IMR-90 (cell line): Measurements from ENCODE around the gene B3GALNT1. TPM values are rescaled to one million over a fixed set of nuclear protein-coding genes. Genes with fewer than 3 reads are reported as not detected.

Experiments
- ATAC-seq: fragments of 200-7000 bp; cut with Tn5 transposase; 2 replicates; pipeline ENCODE4 v1.9.1; 2020; ENCODE audit warnings: low read depth, mild to moderate bottlenecking, moderate library complexity
- BruUV-seq: library from RNA; stranded (reverse); fragments of 400-500 nt; replicated peaks from 2 replicates; lab custom pipeline; 2021; lab: Mats Ljungman, UMichigan
- CTCF ChIA-PET: fragments of 300-600 bp; formaldehyde crosslinking; extraction: SDS; loops from one replicate; lab custom pipeline; 2021; ENCODE audit warnings: antibody characterized with exemption; lab: Yijun Ruan, JAX
- POLR2A ChIA-PET: fragments of 300-600 bp; sonication (Branson Sonifier 250); formaldehyde crosslinking; loops from one replicate; lab custom pipeline; 2022; ENCODE audit warnings: antibody characterized with exemption; ENCODE audit not compliant: unreplicated experiment; lab: Charles Lee
- DNase-seq: peaks from one replicate; pipeline ENCODE4 v3.0.0; 2013
- H2AFZ ChIP-seq: replicated peaks from 2 replicates; pipeline ENCODE3; 2013; ENCODE audit warnings: low read length, mild to moderate bottlenecking; ENCODE audit not compliant: poor library complexity
- H2AK5ac ChIP-seq: 2 replicates; pipeline ENCODE4 v1.6.1; 2013; ENCODE audit warnings: low read depth, low read length, inconsistent platforms
- H2AK9ac ChIP-seq: replicated peaks from 2 replicates; pipeline ENCODE3; 2013; ENCODE audit warnings: mild to moderate bottlenecking, low read depth, low read length, moderate library complexity; ENCODE audit not compliant: poor library complexity
- H2BK120ac ChIP-seq: 2 replicates; pipeline ENCODE4 v1.6.1; 2013; ENCODE audit warnings: low read depth, low read length, inconsistent platforms
- H2BK15ac ChIP-seq: 3 replicates; pipeline ENCODE4 v1.6.1; 2013; ENCODE audit warnings: low read depth, low read length, inconsistent platforms
- H2BK20ac ChIP-seq: 2 replicates; pipeline ENCODE4 v1.6.1; 2013; ENCODE audit warnings: low read depth, mild to moderate bottlenecking, inconsistent platforms, low read length, moderate library complexity
- H2BK5ac ChIP-seq: 2 replicates; pipeline ENCODE4 v1.6.1; 2013; ENCODE audit warnings: mild to moderate bottlenecking, low read depth, low read length, inconsistent platforms; ENCODE audit not compliant: poor library complexity, severe bottlenecking
- H3K14ac ChIP-seq: replicated peaks from 2 replicates; pipeline ENCODE4 v1.6.1; 2013; ENCODE audit warnings: low read depth, low read length, inconsistent platforms
- H3K18ac ChIP-seq: 2 replicates; pipeline ENCODE4 v1.6.1; 2013; ENCODE audit warnings: low read depth, low read length, control low read depth
- H3K23ac ChIP-seq: 2 replicates; pipeline ENCODE4 v1.6.1; 2013; ENCODE audit warnings: low read depth, low read length, inconsistent platforms
- H3K27ac ChIP-seq: 2 replicates; pipeline ENCODE4 v1.5.1; 2013; ENCODE audit warnings: mild to moderate bottlenecking, control low read depth, low read length; ENCODE audit not compliant: insufficient read depth
- H3K27me3 ChIP-seq: 2 replicates; pipeline ENCODE4 v1.6.1; 2013; ENCODE audit warnings: low read length; ENCODE audit not compliant: control insufficient read depth, insufficient read depth
- H3K36me3 ChIP-seq: 2 replicates; pipeline ENCODE4 v1.6.1; 2013; ENCODE audit warnings: low read length, mixed read lengths; ENCODE audit not compliant: control insufficient read depth, insufficient read depth
- H3K4ac ChIP-seq: 2 replicates; pipeline ENCODE4 v1.6.1; 2013; ENCODE audit warnings: low read depth, low read length, inconsistent platforms
- H3K4me1 ChIP-seq: 2 replicates; pipeline ENCODE4 v1.6.1; 2013; ENCODE audit warnings: low read length, mixed read lengths; ENCODE audit not compliant: control insufficient read depth, insufficient read depth
- H3K4me2 ChIP-seq: 2 replicates; pipeline ENCODE4 v1.6.1; 2013; ENCODE audit warnings: low read depth, mild to moderate bottlenecking, control low read depth, low read length, moderate library complexity
- H3K4me3 ChIP-seq: 2 replicates; pipeline ENCODE4 v1.5.1; 2013; ENCODE audit warnings: low read depth, mild to moderate bottlenecking, control low read depth, low read length, moderate library complexity; ENCODE audit not compliant: insufficient read depth
- H3K56ac ChIP-seq: 2 replicates; pipeline ENCODE4 v1.6.1; 2013; ENCODE audit warnings: low read length, inconsistent platforms; ENCODE audit not compliant: insufficient read depth; ENCODE audit errors: extremely low read depth
- H3K79me1 ChIP-seq, 2 experiments: 2 replicates each; pipeline ENCODE4 v1.6.1; 2013; ENCODE audit warnings: low read length in 2 of 2, inconsistent platforms in 1 of 2, low read depth in 1 of 2
- H3K9ac ChIP-seq: 2 replicates; pipeline ENCODE4 v1.6.1; 2013; ENCODE audit warnings: low read depth, low read length, control low read depth
- H3K9me1 ChIP-seq: 2 replicates; pipeline ENCODE4 v1.6.1; 2013; ENCODE audit warnings: low read length, inconsistent platforms; ENCODE audit not compliant: insufficient read depth
- H3K9me3 ChIP-seq: 2 replicates; pipeline ENCODE4 v1.6.1; 2013; ENCODE audit warnings: low read length; ENCODE audit not compliant: control insufficient read depth, insufficient read depth
- H4K20me1 ChIP-seq: 2 replicates; pipeline ENCODE4 v1.6.1; 2013; ENCODE audit warnings: low read length, inconsistent platforms; ENCODE audit not compliant: insufficient read depth
- H4K5ac ChIP-seq: 2 replicates; pipeline ENCODE4 v1.6.1; 2013; ENCODE audit warnings: mild to moderate bottlenecking, low read depth, low read length, control low read depth
- H4K8ac ChIP-seq, 2 experiments: 2 replicates each; pipeline ENCODE4 v1.6.1; 2013; ENCODE audit warnings: low read depth in 2 of 2, low read length in 2 of 2, control low read depth in 1 of 2, inconsistent platforms in 1 of 2
- H4K91ac ChIP-seq: 2 replicates; pipeline ENCODE4 v1.6.1; 2013; ENCODE audit warnings: low read depth, low read length, inconsistent platforms; ENCODE audit not compliant: insufficient read depth
- BHLHE40 ChIP-seq: fragments of 150-350 bp; IDR thresholded peaks from 2 replicates; pipeline ENCODE4 v1.6.1; 2016; ENCODE audit warnings: mild to moderate bottlenecking, low read depth, low read length
- CEBPB ChIP-seq: IDR thresholded peaks from 2 replicates; pipeline ENCODE4 v1.6.1; 2012; ENCODE audit warnings: low read depth, low read length, improper control_type of control experiment
- CHD1 ChIP-seq: IDR thresholded peaks from 2 replicates; pipeline ENCODE4 v1.6.1; 2012; ENCODE audit warnings: low read depth, low read length, improper control_type of control experiment
- FOS ChIP-seq: fragments of 150-350 bp; IDR thresholded peaks from 2 replicates; pipeline ENCODE4 v1.6.1; 2016; ENCODE audit warnings: low read depth, low read length
- MAFK ChIP-seq: IDR thresholded peaks from 2 replicates; pipeline ENCODE4 v1.6.1; 2012; ENCODE audit warnings: low read depth, low read length, improper control_type of control experiment
- MAZ ChIP-seq: IDR thresholded peaks from 2 replicates; pipeline ENCODE4 v1.6.1; 2012; ENCODE audit warnings: low read depth, mild to moderate bottlenecking, low read length, improper control_type of control experiment, moderate library complexity, borderline replicate concordance
- MXI1 ChIP-seq: IDR thresholded peaks from 2 replicates; pipeline ENCODE4 v1.6.1; 2012; ENCODE audit warnings: low read depth, mild to moderate bottlenecking, low read length, moderate library complexity, borderline replicate concordance
- NFE2L2 ChIP-seq: fragments of 150-350 bp; IDR thresholded peaks from 2 replicates; pipeline ENCODE4 v1.6.1; 2016; ENCODE audit warnings: low read depth, mild to moderate bottlenecking, low read length
- POLR2A ChIP-seq: IDR thresholded peaks from 2 replicates; pipeline ENCODE4 v1.6.1; 2012; ENCODE audit warnings: mild to moderate bottlenecking, low read depth, low read length
- RCOR1 ChIP-seq: IDR thresholded peaks from 2 replicates; pipeline ENCODE4 v1.6.1; 2012; ENCODE audit warnings: mild to moderate bottlenecking, low read length, improper control_type of control experiment; ENCODE audit not compliant: insufficient replicate concordance
- RFX5 ChIP-seq: IDR thresholded peaks from 2 replicates; pipeline ENCODE4 v1.8.0; 2012; ENCODE audit warnings: low read depth, mild to moderate bottlenecking, low read length, moderate library complexity
- SMC3 ChIP-seq: fragments of 150-350 bp; IDR thresholded peaks from 2 replicates; pipeline ENCODE4 v1.6.1; 2016; ENCODE audit warnings: low read depth, mild to moderate bottlenecking, antibody characterized with exemption, low read length, moderate library complexity
- WGBS, 2 experiments: methylation state at CpG; one replicate each; pipeline versions ENCODE4 v1.1.5 to v1.1.7; 2013; ENCODE audit warnings: missing lambda C conversion rate in 2 of 2; ENCODE audit not compliant: insufficient read length in 1 of 2; ENCODE audit errors: extremely low coverage in 2 of 2; 5-methylcytosine and 5-hydroxymethylcytosine counted together
- dilution Hi-C: fragments of 300-500 bp; cut with HindIII; formaldehyde crosslinking; loops from one replicate; pipeline ENCODE4 v1.14.3; 2018; ENCODE audit warnings: low sequenced_read_pairs; ENCODE audit not compliant: unreplicated experiment
- in situ Hi-C: fragments of 300-500 bp; cut with MboI; formaldehyde crosslinking; loops from 3 replicates; pipeline ENCODE4 v1.14.3; 2019; ENCODE audit warnings: low sequenced_read_pairs, inconsistent platforms, mixed read lengths
- intact Hi-C: fragments of 100-400 bp; cut with micrococcal nuclease; formaldehyde crosslinking; loops from 2 replicates; pipeline ENCODE4 v1.10.0; 2022
- polyA plus RNA-seq, 3 experiments: library from polyadenylated mRNA; depleted of rRNA; stranded (reverse); fragments of >200 nt; gene quantifications; 2 replicates each; pipeline ENCODE4 v1.2.3, GENCODE V29; 2012; ENCODE audit warnings: low replicate concordance in 1 of 3
- total RNA-seq: library from RNA; depleted of rRNA; stranded (reverse); fragments of >200 nt; gene quantifications from 2 replicates; pipeline ENCODE4 v1.2.3, GENCODE V29; 2012
- TF ChIP-seq, protein P1 (sequence below): conservative IDR thresholded peaks from 2 replicates; pipeline ENCODE4 v1.5.1; 2012; ENCODE audit warnings: mild to moderate bottlenecking, low read depth, low read length, improper control_type of control experiment
- TF ChIP-seq, protein P2 (sequence below): fragments of 150-350 bp; IDR thresholded peaks from 2 replicates; pipeline ENCODE4 v1.6.1; 2017; ENCODE audit warnings: mild to moderate bottlenecking, antibody characterized with exemption, low read length, low read depth
- TF ChIP-seq, protein P3 (sequence below): fragments of 150-350 bp; IDR thresholded peaks from 2 replicates; pipeline ENCODE4 v1.6.1; 2016; ENCODE audit warnings: low read depth, mild to moderate bottlenecking, low read length, moderate library complexity, borderline replicate concordance

B3GALNT1 gene
- total and polyA plus RNA-seq, 2 of the 4 experiments (the other 2 are of a cell fraction) = 5.6 to 8.2 TPM

DNA sequence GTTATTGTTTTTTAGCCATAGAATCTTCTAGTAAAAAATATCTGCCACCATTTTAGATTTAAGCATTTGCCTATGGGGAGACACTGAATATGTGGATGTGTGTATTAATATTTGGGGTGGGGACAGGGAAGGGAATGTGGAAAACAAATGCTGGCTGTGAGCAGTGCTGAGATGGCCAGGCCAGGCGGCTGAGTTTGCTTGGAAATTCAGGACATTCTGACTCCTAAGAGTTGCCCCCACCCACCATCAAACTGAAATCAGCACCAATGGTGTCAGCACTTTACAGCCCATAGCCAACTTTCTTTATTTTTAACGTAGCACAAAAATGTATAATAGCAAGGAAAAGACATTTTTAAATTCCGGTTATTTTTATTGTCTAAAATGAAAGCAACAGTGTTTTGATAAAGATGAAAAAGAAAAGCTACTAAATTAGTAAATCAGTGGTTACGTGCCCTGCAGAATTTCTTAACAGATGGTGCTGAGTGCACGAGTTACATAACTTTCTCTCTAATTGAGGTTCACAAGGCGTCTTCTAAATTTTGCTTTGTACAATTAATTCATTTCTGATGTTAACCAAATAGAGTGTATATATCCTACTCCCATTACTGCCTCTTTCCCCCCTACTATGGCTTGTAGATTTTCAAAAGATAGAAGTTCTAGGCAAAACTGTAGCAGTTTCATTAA is 34.0 kb downstream of the B3GALNT1 start:
- Histone ChIP-seq H3K56ac (no peak overlapping the region), H2BK15ac (no peak overlapping the region), H3K4me2 (no peak overlapping the region), H3K23ac (no peak overlapping the region), H3K9me1 (no peaks in the 10 kb centered on the region), H3K18ac (no peak overlapping the region), H2AK9ac (no peak overlapping the region), H2BK5ac (no peak overlapping the region), H3K14ac (no peak overlapping the region), H3K4me1 (no peaks in the 10 kb centered on the region), H4K20me1 (no peaks in the 10 kb centered on the region), H3K9me3 (no peaks in the 10 kb centered on the region), H3K36me3 (no peaks in the 10 kb centered on the region), H4K5ac (no peak overlapping the region), H3K27ac (no peak overlapping the region), H3K4ac (no peak overlapping the region), H2BK120ac (no peak overlapping the region), H4K91ac (no peak overlapping the region), H2AK5ac (no peak overlapping the region), H3K4me3 (no peak overlapping the region), H2AFZ (no peak overlapping the region), H4K8ac (no peak overlapping the region), H3K9ac (no peak overlapping the region), H3K27me3 (no peaks in the 10 kb centered on the region), H2BK20ac (no peak overlapping the region), H3K79me1 (no peaks in the 10 kb centered on the region)
- DNase-seq (no peak), ATAC-seq (no peak)
- no TSS peak for BruUV-seq
- in situ Hi-C loops (no loop called here), intact Hi-C loops (no loop called here), dilution Hi-C loops (no loop called here)
- POLR2A ChIA-PET = no interaction called here
- no CpG with 5 or more reads among the region's 6 CpGs for WGBS, 2 experiments
- CTCF ChIA-PET = no interaction called here
- TF ChIP-seq MXI1 (no peak), SMC3 (no peak), FOS (no peak), CEBPB (no peak), RCOR1 (no peak), MAZ (no peak), NFE2L2 (no peak), RFX5 (no peak), MAFK (no peak), POLR2A (no peak), CHD1 (no peak), BHLHE40 (no peak)
- TF ChIP-seq, protein P1, sequence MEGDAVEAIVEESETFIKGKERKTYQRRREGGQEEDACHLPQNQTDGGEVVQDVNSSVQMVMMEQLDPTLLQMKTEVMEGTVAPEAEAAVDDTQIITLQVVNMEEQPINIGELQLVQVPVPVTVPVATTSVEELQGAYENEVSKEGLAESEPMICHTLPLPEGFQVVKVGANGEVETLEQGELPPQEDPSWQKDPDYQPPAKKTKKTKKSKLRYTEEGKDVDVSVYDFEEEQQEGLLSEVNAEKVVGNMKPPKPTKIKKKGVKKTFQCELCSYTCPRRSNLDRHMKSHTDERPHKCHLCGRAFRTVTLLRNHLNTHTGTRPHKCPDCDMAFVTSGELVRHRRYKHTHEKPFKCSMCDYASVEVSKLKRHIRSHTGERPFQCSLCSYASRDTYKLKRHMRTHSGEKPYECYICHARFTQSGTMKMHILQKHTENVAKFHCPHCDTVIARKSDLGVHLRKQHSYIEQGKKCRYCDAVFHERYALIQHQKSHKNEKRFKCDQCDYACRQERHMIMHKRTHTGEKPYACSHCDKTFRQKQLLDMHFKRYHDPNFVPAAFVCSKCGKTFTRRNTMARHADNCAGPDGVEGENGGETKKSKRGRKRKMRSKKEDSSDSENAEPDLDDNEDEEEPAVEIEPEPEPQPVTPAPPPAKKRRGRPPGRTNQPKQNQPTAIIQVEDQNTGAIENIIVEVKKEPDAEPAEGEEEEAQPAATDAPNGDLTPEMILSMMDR = no peak
- TF ChIP-seq, protein P2, sequence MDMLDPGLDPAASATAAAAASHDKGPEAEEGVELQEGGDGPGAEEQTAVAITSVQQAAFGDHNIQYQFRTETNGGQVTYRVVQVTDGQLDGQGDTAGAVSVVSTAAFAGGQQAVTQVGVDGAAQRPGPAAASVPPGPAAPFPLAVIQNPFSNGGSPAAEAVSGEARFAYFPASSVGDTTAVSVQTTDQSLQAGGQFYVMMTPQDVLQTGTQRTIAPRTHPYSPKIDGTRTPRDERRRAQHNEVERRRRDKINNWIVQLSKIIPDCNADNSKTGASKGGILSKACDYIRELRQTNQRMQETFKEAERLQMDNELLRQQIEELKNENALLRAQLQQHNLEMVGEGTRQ = no peak
- TF ChIP-seq, protein P3, sequence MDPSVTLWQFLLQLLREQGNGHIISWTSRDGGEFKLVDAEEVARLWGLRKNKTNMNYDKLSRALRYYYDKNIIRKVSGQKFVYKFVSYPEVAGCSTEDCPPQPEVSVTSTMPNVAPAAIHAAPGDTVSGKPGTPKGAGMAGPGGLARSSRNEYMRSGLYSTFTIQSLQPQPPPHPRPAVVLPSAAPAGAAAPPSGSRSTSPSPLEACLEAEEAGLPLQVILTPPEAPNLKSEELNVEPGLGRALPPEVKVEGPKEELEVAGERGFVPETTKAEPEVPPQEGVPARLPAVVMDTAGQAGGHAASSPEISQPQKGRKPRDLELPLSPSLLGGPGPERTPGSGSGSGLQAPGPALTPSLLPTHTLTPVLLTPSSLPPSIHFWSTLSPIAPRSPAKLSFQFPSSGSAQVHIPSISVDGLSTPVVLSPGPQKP = no peak
